PFSK-1 (cell line): ENCODE data around the gene CACYBP.

ENCODE experiments used
- FOXP2 ChIP-seq: optimal IDR thresholded peaks from 2 replicates; pipeline ENCODE3; 2011; ENCODE audit warnings: borderline replicate concordance, control low read depth, inconsistent platforms; ENCODE audit not compliant: insufficient read depth; ENCODE audit errors: extremely low read length, extremely low read depth
- POLR2AphosphoS5 ChIP-seq: IDR thresholded peaks from 2 replicates; pipeline ENCODE4 v1.6.1; 2012; ENCODE audit warnings: low read depth, mild to moderate bottlenecking, control low read depth, low read length, moderate library complexity
- SIN3A ChIP-seq: IDR thresholded peaks from 2 replicates; pipeline ENCODE4 v1.6.1; 2012; ENCODE audit warnings: mild to moderate bottlenecking, low read length, moderate library complexity, borderline replicate concordance; ENCODE audit not compliant: insufficient read depth
- TAF1 ChIP-seq: IDR thresholded peaks from 2 replicates; pipeline ENCODE4 v1.6.1; 2012; ENCODE audit warnings: low read length, control low read depth, borderline replicate concordance; ENCODE audit not compliant: insufficient read depth
- TF ChIP-seq, protein P1 (sequence below), 2 experiments: IDR thresholded peaks; 2 replicates each; pipeline versions ENCODE4 v1.6.1 to v1.8.0; 2011 to 2012; ENCODE audit warnings: low read depth in 2 of 2, low read length in 2 of 2, control low read depth in 1 of 2, inconsistent platforms in 1 of 2, mild to moderate bottlenecking in 1 of 2, moderate library complexity in 1 of 2; ENCODE audit not compliant: insufficient read depth in 1 of 2

The CACYBP gene

GRCh38 chr1:174999216-174999935 is 371 bp upstream of the CACYBP start:
- peak; percentile 94 for TF ChIP-seq POLR2AphosphoS5
- TF ChIP-seq, protein P1, sequence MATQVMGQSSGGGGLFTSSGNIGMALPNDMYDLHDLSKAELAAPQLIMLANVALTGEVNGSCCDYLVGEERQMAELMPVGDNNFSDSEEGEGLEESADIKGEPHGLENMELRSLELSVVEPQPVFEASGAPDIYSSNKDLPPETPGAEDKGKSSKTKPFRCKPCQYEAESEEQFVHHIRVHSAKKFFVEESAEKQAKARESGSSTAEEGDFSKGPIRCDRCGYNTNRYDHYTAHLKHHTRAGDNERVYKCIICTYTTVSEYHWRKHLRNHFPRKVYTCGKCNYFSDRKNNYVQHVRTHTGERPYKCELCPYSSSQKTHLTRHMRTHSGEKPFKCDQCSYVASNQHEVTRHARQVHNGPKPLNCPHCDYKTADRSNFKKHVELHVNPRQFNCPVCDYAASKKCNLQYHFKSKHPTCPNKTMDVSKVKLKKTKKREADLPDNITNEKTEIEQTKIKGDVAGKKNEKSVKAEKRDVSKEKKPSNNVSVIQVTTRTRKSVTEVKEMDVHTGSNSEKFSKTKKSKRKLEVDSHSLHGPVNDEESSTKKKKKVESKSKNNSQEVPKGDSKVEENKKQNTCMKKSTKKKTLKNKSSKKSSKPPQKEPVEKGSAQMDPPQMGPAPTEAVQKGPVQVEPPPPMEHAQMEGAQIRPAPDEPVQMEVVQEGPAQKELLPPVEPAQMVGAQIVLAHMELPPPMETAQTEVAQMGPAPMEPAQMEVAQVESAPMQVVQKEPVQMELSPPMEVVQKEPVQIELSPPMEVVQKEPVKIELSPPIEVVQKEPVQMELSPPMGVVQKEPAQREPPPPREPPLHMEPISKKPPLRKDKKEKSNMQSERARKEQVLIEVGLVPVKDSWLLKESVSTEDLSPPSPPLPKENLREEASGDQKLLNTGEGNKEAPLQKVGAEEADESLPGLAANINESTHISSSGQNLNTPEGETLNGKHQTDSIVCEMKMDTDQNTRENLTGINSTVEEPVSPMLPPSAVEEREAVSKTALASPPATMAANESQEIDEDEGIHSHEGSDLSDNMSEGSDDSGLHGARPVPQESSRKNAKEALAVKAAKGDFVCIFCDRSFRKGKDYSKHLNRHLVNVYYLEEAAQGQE (IDR thresholded peaks at IDR 0.05; ENCODE audit: insufficient read depth in 1 of 2, low read depth in 2 of 2, low read length in 2 of 2), result peak in 1 of 2 experiments; percentile 30; a peak in 2 of 4 replicates
- no peak for TF ChIP-seq SIN3A
- TF ChIP-seq FOXP2, result peak; percentile 38
- TF ChIP-seq TAF1, result peak; percentile 91; the same call in 1 of the 2 replicates

DNA sequence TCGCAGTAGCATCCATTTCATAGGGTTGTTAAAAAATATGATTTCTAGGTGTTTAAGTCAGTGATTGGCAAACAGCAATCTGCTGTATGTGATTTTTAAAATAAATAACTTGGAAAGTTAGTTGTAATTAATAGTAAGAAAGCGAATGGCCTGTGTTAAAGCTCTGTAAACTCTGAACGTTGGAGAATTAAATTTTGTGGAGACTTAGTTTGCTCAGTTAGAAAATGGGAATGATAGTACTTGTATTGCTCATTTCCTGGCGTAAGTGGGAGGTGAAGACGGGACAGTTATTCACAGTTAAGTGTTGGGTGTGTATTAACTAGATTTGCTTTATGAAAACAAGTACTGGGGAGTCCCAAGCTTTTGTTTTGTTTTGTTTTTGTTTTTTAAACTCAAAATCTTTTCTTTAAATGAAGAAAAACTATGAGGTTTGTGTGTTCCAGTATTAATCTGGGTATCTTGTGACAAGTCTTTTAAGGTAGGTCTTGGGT is 995 bp downstream of the CACYBP start:
- no peak for TF ChIP-seq SIN3A
- TF ChIP-seq POLR2AphosphoS5, result no peak
- TF ChIP-seq, protein P1 (IDR thresholded peaks at IDR 0.05; ENCODE audit: insufficient read depth in 1 of 2, low read depth in 2 of 2, low read length in 2 of 2), result no peak
- no peak for TF ChIP-seq FOXP2
- TF ChIP-seq TAF1, result no peak

DNA sequence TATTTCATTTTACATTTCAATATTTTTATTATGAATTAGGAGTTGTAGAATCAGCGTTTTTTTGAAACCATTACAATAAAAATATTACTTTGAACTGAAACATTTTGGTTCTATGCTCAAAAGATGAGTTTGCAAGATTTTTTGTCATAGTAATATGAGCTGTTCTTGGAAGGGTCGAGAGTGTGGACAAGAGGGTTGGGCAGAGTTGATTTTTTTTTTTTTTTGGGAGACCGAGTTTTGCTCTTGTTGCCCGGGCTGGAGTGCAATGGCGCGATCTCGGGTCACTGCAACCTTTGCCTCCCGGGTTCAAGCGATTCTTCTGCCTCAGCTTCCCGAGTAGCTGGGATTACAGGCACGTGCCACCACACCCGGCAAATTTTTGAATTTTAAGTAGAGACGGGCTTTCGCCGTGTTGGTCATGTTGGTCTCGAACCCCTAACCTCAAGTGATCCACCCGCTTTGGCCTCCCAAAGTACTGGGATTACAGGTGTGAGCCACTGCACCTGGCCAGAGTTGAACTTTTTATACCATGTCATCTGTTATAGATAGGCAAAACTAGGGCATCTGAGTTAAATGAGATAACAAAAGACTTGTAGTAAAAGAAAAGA is 3.3 kb downstream of the CACYBP start:
- TF ChIP-seq FOXP2 (no peak), SIN3A (no peak), POLR2AphosphoS5 (no peak), TAF1 (no peak)
- TF ChIP-seq, protein P1 (IDR thresholded peaks at IDR 0.05; ENCODE audit: insufficient read depth in 1 of 2, low read depth in 2 of 2, low read length in 2 of 2), result no peak

- TF ChIP-seq POLR2AphosphoS5 (no peak), SIN3A (no peak)
These were observed 3.8 kb downstream of the CACYBP start for GRCh38 chr1:175003521-175003920.

DNA sequence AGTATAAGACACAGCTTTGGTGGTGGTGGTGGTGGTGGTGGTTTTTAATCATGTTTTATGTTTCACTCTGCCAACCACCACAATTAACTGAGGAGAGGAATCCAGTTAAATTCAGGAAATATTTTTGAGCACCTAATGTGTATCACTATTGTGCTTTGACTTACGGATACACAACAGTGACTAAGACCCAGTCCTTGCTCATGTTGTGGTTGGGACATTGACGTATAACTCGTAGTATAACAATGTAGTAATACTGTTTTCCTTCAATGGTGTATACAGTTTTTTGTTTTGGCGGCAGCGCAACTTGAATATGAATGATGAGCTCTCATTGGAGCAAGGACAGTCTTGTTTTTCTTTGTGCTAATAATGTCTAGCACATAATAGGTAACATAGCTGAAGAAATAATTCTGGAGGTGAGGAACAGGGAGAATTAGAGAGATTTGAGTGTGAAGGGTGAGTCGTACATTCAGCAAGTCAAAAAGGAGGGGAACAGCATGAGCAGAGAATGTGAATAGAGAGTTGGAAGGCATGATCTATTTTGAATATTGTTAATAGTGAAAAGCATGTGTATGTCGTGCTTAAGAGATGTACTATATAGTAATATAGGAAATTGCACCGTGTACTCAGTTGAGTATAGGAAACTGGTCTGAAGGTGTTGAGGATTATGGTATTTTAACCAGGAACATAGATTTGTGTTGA is 5.5 kb downstream of the CACYBP start:
- TF ChIP-seq, protein P1 (IDR thresholded peaks at IDR 0.05; ENCODE audit: insufficient read depth in 1 of 2, low read depth in 2 of 2, low read length in 2 of 2), result no peak
- TF ChIP-seq FOXP2, result no peak
- no peak for TF ChIP-seq SIN3A
- TF ChIP-seq TAF1, result no peak
- TF ChIP-seq POLR2AphosphoS5, result no peak
